ENCODE data around the gene SP8. TPM values are rescaled to one million over a fixed set of nuclear protein-coding genes. Genes with fewer than 3 reads are reported as not detected.
A peak's percentile ranks its signal among the peaks of the same experiment; 100 is the strongest.

SP8 gene
- total RNA-seq, 1 donor from 2014 or later = not detected

DNA sequence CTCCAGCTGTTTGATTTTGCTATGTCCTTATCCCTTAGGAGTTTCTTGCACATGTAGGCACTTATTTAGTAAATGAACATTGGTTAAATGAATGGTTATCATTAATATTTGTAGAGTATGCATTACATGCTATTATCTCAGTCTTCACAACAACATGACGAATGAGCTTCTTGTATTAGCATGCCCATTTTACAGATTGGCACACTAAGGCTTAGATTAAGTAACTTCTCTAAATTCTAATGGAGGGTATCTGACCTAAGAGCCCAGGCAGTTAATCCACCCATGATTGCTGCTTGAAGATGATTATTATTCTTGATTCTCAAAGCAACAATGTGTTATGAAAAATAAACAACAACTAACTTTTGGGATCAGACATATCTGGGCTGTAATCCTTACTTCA is 32.7 kb downstream of the SP8 start:
- no peak for DNase-seq (ENCODE audit: low spot score)

- no peak for DNase-seq (ENCODE audit: low spot score)
Measured at GRCh38 chr7:20749906-20750305, 36.8 kb downstream of the SP8 start.

- no peak for DNase-seq (ENCODE audit: low spot score)
Measured at GRCh38 chr7:20748853-20749252, 37.8 kb downstream of the SP8 start.

DNA sequence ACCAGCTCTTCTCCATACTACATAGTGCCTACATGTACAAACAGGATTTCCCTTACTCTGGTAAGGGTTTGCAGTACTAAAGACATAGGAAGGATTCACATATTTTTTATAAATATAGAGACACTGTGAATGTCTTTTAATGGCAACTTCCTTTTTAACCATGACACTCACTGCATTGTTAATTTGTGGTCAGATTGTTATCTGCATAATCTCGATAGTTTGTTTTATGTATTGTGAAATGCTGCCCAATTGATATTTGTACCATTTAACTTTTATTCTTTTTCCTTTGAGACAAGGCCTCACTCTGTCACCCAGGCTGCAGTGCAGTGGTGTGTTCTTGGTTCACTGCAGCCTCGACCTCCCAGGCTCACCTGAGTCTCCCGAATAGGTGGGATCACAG is 39.7 kb downstream of the SP8 start:
- no peak for DNase-seq (ENCODE audit: low spot score)

- DNase-seq (ENCODE audit: low spot score) = no peak
Measured at GRCh38 chr7:20745702-20746101, 41.0 kb downstream of the SP8 start.

GRCh38 chr7:20744954-20745446 is 41.7 kb downstream of the SP8 start:
- DNase-seq (ENCODE audit: low spot score) = no peak

DNA sequence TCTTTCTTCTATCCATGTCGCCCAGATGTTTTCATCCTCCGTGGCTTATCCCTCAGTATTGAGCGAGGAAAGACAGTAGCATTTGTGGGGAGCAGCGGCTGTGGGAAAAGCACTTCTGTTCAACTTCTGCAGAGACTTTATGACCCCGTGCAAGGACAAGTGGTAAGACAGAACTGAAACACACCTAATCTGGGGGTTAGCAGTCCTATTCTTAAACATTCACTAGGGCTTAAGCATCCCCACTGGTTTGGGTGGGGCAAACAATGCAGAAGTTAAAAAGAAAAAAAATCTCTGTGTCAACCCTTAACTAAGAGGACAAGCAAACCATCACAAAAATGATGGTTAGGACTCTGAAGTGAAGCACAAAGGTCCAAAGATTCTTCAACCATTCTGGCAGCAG is 43.8 kb downstream of the SP8 start:
- no peak for DNase-seq (ENCODE audit: low spot score)

DNA sequence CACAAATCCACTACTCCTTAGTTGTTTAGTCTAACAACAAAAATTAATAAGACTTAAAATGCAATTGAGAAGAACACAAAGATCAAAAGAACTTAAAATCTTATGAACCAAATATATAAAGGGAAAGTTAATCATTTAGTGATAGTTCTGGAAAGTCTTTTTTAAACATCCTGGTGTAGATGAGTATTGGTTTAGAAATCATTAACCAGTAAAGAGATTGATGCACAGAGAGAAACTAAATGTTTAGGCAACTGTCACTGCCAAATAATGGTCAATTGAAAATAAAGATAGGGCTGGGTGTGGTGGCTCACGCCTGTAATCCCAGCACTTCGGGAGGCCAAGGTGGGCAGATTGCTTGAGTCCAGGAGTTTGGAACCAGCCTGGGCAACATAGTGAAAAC is 44.9 kb downstream of the SP8 start:
- no peak for DNase-seq (ENCODE audit: low spot score)

DNA sequence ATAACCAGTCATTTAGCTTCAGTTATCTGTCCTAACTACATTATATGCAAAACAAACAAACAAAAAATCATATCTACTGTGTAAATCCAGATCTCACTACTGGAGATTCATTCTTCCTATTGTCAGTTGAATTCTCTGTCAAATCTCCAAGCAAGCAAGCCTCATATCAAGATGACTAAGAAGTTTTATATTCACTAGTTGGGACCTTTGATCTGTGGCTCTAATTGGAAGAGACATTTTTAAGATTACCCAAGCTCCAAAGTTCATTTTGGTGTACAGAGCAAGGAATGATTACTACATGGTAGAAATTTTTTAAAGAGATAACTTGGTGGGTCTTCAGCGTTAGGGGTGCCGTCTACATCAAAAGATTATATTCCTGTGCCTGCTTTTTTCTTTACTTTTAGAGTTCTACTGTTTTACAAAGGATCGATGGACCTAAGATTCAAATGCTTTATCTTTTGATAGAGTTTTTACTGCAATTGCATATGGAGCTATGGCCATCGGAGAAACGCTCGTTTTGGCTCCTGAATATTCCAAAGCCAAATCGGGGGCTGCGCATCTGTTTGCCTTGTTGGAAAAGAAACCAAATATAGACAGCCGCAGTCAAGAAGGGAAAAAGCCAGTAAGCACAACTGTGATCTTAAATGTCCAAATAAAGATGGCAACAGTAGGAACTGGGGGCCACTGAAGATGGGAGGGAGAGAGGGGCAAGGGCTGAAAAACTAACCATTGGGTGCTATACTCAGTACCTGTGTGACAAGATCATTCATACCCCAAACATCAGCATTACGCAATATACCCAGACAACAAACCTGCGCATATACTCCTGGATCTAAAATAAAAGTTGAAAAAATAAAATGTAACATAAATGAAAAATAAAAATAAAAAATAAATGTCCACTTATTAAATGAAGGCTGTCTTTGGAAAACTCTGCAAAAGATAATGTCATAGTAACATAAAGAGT is 47.9 kb downstream of the SP8 start:
- DNase-seq (ENCODE audit: low spot score) = no peak

DNA sequence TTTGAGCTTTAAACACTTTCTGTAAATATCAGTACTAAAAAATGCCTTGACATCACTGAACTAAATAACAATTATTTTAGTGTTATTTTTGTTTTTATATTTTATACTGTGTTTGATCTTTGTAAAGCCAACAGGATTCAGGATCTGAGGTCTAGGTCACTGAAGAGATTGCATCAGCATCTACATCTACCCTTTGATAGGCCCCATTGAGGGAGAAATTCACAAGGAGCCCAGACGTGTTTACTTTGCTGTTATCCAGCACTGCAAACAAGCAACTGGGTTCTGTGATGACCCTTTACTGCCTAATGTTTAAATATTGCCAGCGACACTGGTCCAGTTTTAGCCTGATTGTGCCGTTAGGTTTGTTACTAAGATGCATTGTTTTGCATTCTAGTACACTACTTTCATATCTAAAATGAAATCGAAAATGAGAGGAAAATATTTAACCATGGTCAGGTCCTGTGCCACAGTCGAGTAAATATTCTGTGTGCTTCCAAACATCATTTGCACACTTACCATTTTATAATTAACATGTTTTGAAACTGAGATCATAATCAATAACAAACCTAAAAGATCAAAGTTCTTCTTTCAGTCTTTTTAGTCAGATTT is 48.7 kb downstream of the SP8 start:
- DNase-seq (ENCODE audit: low spot score) = peak; percentile 11

GRCh38 chr7:20735346-20736065 is 51.2 kb downstream of the SP8 start:
- no peak for DNase-seq (ENCODE audit: low spot score)

Other genes with a start within 250 kb of the SP8 start
- 0.06 TPM for gene ABCB5, start 171.2 kb downstream of the SP8 start, total RNA-seq

Data from mucosa of gallbladder (tissue), 1 donor.